Gastroesophageal sphincter (tissue), 4 donors: ENCODE data around the gene ZNF778. TPM values are rescaled to one million over a fixed set of nuclear protein-coding genes. Genes with fewer than 3 reads are reported as not detected.
"Not testable (repeated sequence)": the region's sequence is repeated elsewhere in the genome, so short reads cannot be mapped to it uniquely, and the experiment has no call there.

Experiments
- ATAC-seq: fragments of 150-250 bp; one replicate; pipeline ENCODE4 v1.9.1; 2016; ENCODE audit warnings: mild to moderate bottlenecking, moderate library complexity
- H3K27ac ChIP-seq, 4 donors: fragments of 200-600 bp; sonication (generic) in 3 of 4; 1 replicate in 3 of 4; 2 replicates in 1 of 4; pipeline ENCODE4 v1.5.1; 2016 to 2019
- H3K27me3 ChIP-seq: fragments of 200-600 bp; sonication (generic); one replicate; pipeline ENCODE4 v1.5.1; 2019
- H3K36me3 ChIP-seq, 2 donors: fragments of 200-600 bp; sonication (generic); one replicate each; pipeline ENCODE4 v1.5.1; 2019; ENCODE audit warnings: control low read depth in 1 of 2
- H3K4me1 ChIP-seq, 3 donors: fragments of 200-600 bp; sonication (generic); 1 replicate in 2 of 3; 2 replicates in 1 of 3; pipeline ENCODE4 v1.5.1; 2016 to 2019; ENCODE audit warnings: control low read depth in 2 of 3
- H3K4me3 ChIP-seq, 2 donors: fragments of 200-600 bp; sonication (generic); one replicate each; pipeline ENCODE4 v1.5.1; 2019; ENCODE audit warnings: mild to moderate bottlenecking in 1 of 2, moderate library complexity in 1 of 2
- H3K9me3 ChIP-seq, 3 donors: fragments of 200-600 bp; sonication (generic); one replicate each; pipeline ENCODE4 v1.5.1; 2017 to 2019; ENCODE audit warnings: control low read depth in 2 of 3
- CTCF ChIP-seq, 4 experiments: fragments of 200-600 bp in 2 of 4; fragments of 450-650 bp in 2 of 4; sonication (generic) in 1 of 4; IDR thresholded peaks; one replicate each; pipeline ENCODE4 v1.5.1; 2017 to 2019; ENCODE audit warnings: antibody characterized with exemption in 4 of 4, mild to moderate bottlenecking in 2 of 4, moderate library complexity in 2 of 4
- EP300 ChIP-seq: sonication (generic); formaldehyde crosslinking; IDR thresholded peaks from one replicate; pipeline ENCODE4 v1.6.1; 2017; ENCODE audit warnings: antibody characterized with exemption, mild to moderate bottlenecking
- POLR2A ChIP-seq, 2 donors: fragments of 450-650 bp; IDR thresholded peaks; one replicate each; pipeline ENCODE4 v1.6.1; 2017; ENCODE audit warnings: antibody characterized with exemption in 2 of 2, mild to moderate bottlenecking in 2 of 2, moderate library complexity in 1 of 2
- POLR2AphosphoS5 ChIP-seq: sonication (generic); formaldehyde crosslinking; IDR thresholded peaks from one replicate; pipeline ENCODE4 v1.6.1; 2017; ENCODE audit warnings: antibody characterized with exemption
- WGBS, 2 donors: methylation state at CpG; one replicate each; pipeline ENCODE4 v1.1.5; 2018; ENCODE audit warnings: low coverage in 1 of 2; 5-methylcytosine and 5-hydroxymethylcytosine counted together
- total RNA-seq, 4 donors: library from RNA; depleted of rRNA; stranded (reverse); fragments of >200 nt; gene quantifications; one replicate each; pipeline ENCODE4 v1.1.0, GENCODE V29; 2016

The ZNF778 gene
- total RNA-seq, 4 donors from 2014 or later = 11.1 to 28.0 (median 12.4) TPM

- H3K27ac ChIP-seq = peak overlapping the region; percentile 80 to 100 (median 94)
- ATAC-seq = peak; percentile 84
- no peaks in the 10 kb centered on the region for H3K9me3 ChIP-seq
- TF ChIP-seq CTCF (IDR thresholded peaks at IDR 0.05) (no peak), POLR2AphosphoS5 (peak; percentile 86), POLR2A (IDR thresholded peaks at IDR 0.05) (peak; percentile 77 to 86), EP300 (no peak)
- peak overlapping the region; percentile 55 to 72 for H3K4me3 ChIP-seq
- no peaks in the 10 kb centered on the region for H3K27me3 ChIP-seq
- WGBS, 2 donors = 2% methylated on average over 6 to 8 of the region's 39 CpGs
- peaks cover 0 to 19% (median 4%) of the 10 kb centered on the region in 3 donors for H3K4me1 ChIP-seq
- H3K36me3 ChIP-seq = no peaks in the 10 kb centered on the region
These were observed 23.9 kb downstream of the ZNF778 start for GRCh38 chr16:89241187-89242007.

- no peak for TF ChIP-seq POLR2A (IDR thresholded peaks at IDR 0.05)
- no peak for TF ChIP-seq CTCF (IDR thresholded peaks at IDR 0.05)
- no peak for TF ChIP-seq POLR2AphosphoS5
- TF ChIP-seq EP300 = no peak
- 26% methylated on average over 3 of the region's 12 CpGs; no CpG with 5 or more reads in 1 of the 2 donors for WGBS, 2 donors
- Histone ChIP-seq H3K4me3 (no peak overlapping the region), H3K36me3 (no peaks in the 10 kb centered on the region), H3K27me3 (no peaks in the 10 kb centered on the region), H3K27ac (no peak overlapping the region), H3K9me3 (no peaks in the 10 kb centered on the region), H3K4me1 (peaks cover 0 to 29% (median 10%) of the 10 kb centered on the region in 3 donors)
- ATAC-seq = no peak
These were observed 25.3 kb downstream of the ZNF778 start for GRCh38 chr16:89242795-89243200.

- Histone ChIP-seq H3K27me3 (no peaks in the 10 kb centered on the region), H3K9me3 (no peaks in the 10 kb centered on the region), H3K36me3 (no peaks in the 10 kb centered on the region), H3K4me3 (no peak overlapping the region), H3K27ac (no peak overlapping the region), H3K4me1 (peaks cover 0 to 34% (median 10%) of the 10 kb centered on the region in 3 donors)
- WGBS, 2 donors = 100% methylated on average over 1 of the region's 5 CpGs; no CpG with 5 or more reads in 1 of the 2 donors
- no peak for ATAC-seq
- TF ChIP-seq POLR2A (IDR thresholded peaks at IDR 0.05) (no peak), CTCF (IDR thresholded peaks at IDR 0.05) (no peak), POLR2AphosphoS5 (no peak), EP300 (no peak)
These were observed 26.2 kb downstream of the ZNF778 start for GRCh38 chr16:89243664-89244063.

GRCh38 chr16:89244264-89244663 is 26.8 kb downstream of the ZNF778 start:
- not testable (repeated sequence) for H3K36me3 ChIP-seq, ATAC-seq, H3K4me3 ChIP-seq, H3K27ac ChIP-seq, H3K9me3 ChIP-seq, H3K27me3 ChIP-seq
- peaks cover 0 to 34% (median 10%) of the 10 kb centered on the region in 3 donors for H3K4me1 ChIP-seq
- 85% methylated on average over 8 of the region's 13 CpGs; no CpG with 5 or more reads in 1 of the 2 donors for WGBS, 2 donors

GRCh38 chr16:89244754-89245153 is 27.3 kb downstream of the ZNF778 start:
- Histone ChIP-seq H3K36me3 (no peaks in the 10 kb centered on the region), H3K27ac (no peak overlapping the region), H3K27me3 (no peaks in the 10 kb centered on the region), H3K4me1 (peaks cover 0 to 34% (median 10%) of the 10 kb centered on the region in 3 donors), H3K4me3 (no peak overlapping the region), H3K9me3 (no peaks in the 10 kb centered on the region)
- WGBS, 2 donors = 58 to 72% methylated on average over 4 to 12 of the region's 12 CpGs
- no peak for ATAC-seq
- TF ChIP-seq POLR2A (IDR thresholded peaks at IDR 0.05) = no peak
- no peak for TF ChIP-seq CTCF (IDR thresholded peaks at IDR 0.05)
- no peak for TF ChIP-seq EP300
- no peak for TF ChIP-seq POLR2AphosphoS5
